ENCODE results near the gene AS3MT. TPM values are rescaled to one million over a fixed set of nuclear protein-coding genes. Genes with fewer than 3 reads are reported as not detected.

AS3MT gene
- total and polyA plus RNA-seq, 8 donors, result 0.43 to 7.6 (median 3.9) TPM; not detected in 1

GRCh38 chr10:102900006-102900405 is 30.7 kb downstream of the AS3MT start:
- Histone ChIP-seq H3K27ac (no peak overlapping the region), H3K36me3 (peaks cover 0 to 26% (median 0%) of the 10 kb centered on the region in 4 donors), H3K4me1 (no peaks in the 10 kb centered on the region), H3K27me3 (no peaks in the 10 kb centered on the region), H3K9me3 (no peaks in the 10 kb centered on the region), H3K4me3 (no peak overlapping the region)
- 80 to 86% (median 82%) methylated on average over 3 of the region's 3 CpGs for WGBS, 5 donors
- no peak for DNase-seq
- TF ChIP-seq EP300 (IDR thresholded peaks at IDR 0.05), result no peak
- TF ChIP-seq, protein P1, sequence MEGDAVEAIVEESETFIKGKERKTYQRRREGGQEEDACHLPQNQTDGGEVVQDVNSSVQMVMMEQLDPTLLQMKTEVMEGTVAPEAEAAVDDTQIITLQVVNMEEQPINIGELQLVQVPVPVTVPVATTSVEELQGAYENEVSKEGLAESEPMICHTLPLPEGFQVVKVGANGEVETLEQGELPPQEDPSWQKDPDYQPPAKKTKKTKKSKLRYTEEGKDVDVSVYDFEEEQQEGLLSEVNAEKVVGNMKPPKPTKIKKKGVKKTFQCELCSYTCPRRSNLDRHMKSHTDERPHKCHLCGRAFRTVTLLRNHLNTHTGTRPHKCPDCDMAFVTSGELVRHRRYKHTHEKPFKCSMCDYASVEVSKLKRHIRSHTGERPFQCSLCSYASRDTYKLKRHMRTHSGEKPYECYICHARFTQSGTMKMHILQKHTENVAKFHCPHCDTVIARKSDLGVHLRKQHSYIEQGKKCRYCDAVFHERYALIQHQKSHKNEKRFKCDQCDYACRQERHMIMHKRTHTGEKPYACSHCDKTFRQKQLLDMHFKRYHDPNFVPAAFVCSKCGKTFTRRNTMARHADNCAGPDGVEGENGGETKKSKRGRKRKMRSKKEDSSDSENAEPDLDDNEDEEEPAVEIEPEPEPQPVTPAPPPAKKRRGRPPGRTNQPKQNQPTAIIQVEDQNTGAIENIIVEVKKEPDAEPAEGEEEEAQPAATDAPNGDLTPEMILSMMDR (IDR thresholded peaks at IDR 0.05), result no peak
- no peak for TF ChIP-seq POLR2A (IDR thresholded peaks at IDR 0.05)
- no peak for TF ChIP-seq POLR2AphosphoS5 (IDR thresholded peaks at IDR 0.05)
- intact Hi-C loops (cut with DNase I; ENCODE audit: low total_unique reads), result loop anchor here (5.0 kb wide), 2 partner anchors 63 to 168 kb away; partner anchors contain the start of gene CYP17A1

DNA sequence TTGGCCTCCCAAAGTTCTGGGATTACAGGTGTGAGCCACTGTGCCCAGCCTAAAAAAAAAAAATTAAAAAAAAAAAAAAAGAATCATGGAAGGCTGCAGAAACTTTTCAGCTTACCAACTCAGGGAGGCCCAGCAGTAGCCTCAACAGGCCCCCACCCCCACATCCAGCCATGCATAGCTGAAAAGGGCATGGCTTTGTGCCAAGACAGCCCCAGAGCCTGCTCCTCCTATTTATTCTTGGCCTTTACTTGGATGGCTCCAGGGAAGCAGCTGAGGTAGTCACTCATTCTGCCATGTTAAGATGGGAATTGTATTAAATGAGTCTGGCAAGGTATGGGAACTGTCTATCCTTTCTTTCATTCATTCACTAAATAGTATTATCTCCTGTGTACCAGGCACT is 35.1 kb downstream of the AS3MT start:
- Histone ChIP-seq H3K27me3 (no peaks in the 10 kb centered on the region), H3K9me3 (no peaks in the 10 kb centered on the region), H3K4me1 (no peaks in the 10 kb centered on the region), H3K27ac (no peak overlapping the region), H3K4me3 (no peak overlapping the region), H3K36me3 (peaks cover 0 to 5% (median 0%) of the 10 kb centered on the region in 4 donors)
- DNase-seq, result no peak
- TF ChIP-seq POLR2A (IDR thresholded peaks at IDR 0.05) (no peak), POLR2AphosphoS5 (IDR thresholded peaks at IDR 0.05) (no peak), EP300 (IDR thresholded peaks at IDR 0.05) (no peak)
- TF ChIP-seq, protein P1 (IDR thresholded peaks at IDR 0.05), result no peak
- intact Hi-C loops (cut with DNase I; ENCODE audit: low total_unique reads), result loop anchor here (5.0 kb wide), 2 partner anchors 67 to 172 kb away; partner anchors contain the start of gene CYP17A1

DNA sequence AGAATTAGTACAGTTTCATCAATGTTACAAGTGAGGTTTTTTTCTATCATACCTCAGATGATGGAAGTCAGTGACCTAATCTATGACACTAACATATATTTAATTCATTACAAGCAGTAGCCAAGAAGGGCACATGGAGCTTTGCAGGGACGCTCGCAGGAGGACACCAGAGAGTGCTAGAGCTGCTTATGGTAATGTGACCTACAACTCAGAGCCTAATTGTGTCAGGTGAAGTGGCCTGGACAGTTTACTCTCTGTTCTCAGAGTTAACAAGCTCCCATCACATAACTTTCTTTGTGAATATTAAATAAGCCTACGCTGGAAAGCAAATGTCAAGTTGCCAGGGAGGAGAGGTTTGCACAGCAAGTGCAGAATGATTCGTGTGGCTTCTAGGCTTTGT is 37.2 kb downstream of the AS3MT start:
- 66 to 80% (median 74%) methylated on average over 4 of the region's 4 CpGs for WGBS, 5 donors
- no peaks in the 10 kb centered on the region for H3K4me1 ChIP-seq
- TF ChIP-seq, protein P1 (IDR thresholded peaks at IDR 0.05), result no peak
- no peak for TF ChIP-seq POLR2AphosphoS5 (IDR thresholded peaks at IDR 0.05)
- TF ChIP-seq EP300 (IDR thresholded peaks at IDR 0.05), result no peak
- no peak for TF ChIP-seq POLR2A (IDR thresholded peaks at IDR 0.05)
- H3K36me3 ChIP-seq, result no peaks in the 10 kb centered on the region
- intact Hi-C loops (cut with DNase I; ENCODE audit: low total_unique reads), result no loop called here
- H3K27ac ChIP-seq, result no peak overlapping the region
- no peaks in the 10 kb centered on the region for H3K9me3 ChIP-seq
- H3K4me3 ChIP-seq, result no peak overlapping the region
- no peaks in the 10 kb centered on the region for H3K27me3 ChIP-seq
- no peak for DNase-seq

- no peak overlapping the region for H3K27ac ChIP-seq
- intact Hi-C loops (cut with DNase I; ENCODE audit: low total_unique reads), result loop anchor here (5.0 kb wide), 1 partner anchor 153 kb away; no protein-coding TSS in a partner anchor
- H3K27me3 ChIP-seq, result no peaks in the 10 kb centered on the region
- peaks cover 9 to 25% (median 22%) of the 10 kb centered on the region in 4 donors for H3K4me1 ChIP-seq
- WGBS, 5 donors, result 52 to 80% (median 66%) methylated on average over 1 of the region's 1 CpG
- H3K9me3 ChIP-seq, result no peaks in the 10 kb centered on the region
- TF ChIP-seq, protein P1 (IDR thresholded peaks at IDR 0.05), result no peak
- TF ChIP-seq EP300 (IDR thresholded peaks at IDR 0.05) (no peak), POLR2A (IDR thresholded peaks at IDR 0.05) (no peak)
- DNase-seq, result no peak
- H3K36me3 ChIP-seq, result no peaks in the 10 kb centered on the region
- H3K4me3 ChIP-seq, result no peak overlapping the region
Observed at GRCh38 chr10:102914781-102915180, 45.5 kb downstream of the AS3MT start.

Data from stomach (tissue), 9 donors.